ENCODE results near the gene SPOPL.

DNA sequence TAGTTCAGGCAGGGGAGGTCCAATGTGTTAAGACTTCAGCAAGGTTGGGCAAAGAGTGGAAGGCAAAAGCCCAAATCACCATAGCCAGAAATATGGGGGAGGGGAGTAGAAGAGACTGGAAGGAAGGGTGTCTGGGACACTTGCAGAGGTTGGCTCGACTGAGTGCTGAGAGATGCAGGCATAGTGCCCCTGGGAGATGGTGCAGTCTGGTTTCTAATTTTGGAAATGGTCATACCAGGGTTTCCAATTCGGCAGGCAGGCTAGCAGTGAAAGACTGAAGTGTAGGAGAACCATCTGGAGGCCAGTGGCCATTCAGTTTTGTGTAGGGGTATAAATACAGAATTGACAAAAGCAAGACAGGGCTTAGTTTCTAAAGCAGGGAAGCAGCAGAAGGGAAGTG, 6.2 kb upstream of the SPOPL start:
- TF ChIP-seq GATA2 (IDR thresholded peaks at IDR 0.05; ENCODE audit: low read depth, low read length) (no peak), GATA3 (IDR thresholded peaks at IDR 0.05; ENCODE audit: low read depth, low read length) (no peak)

Data from SH-SY5Y (cell line).